Aorta (tissue), 5 donors: ENCODE measurements around the gene AHI1. TPM values are rescaled to one million over a fixed set of nuclear protein-coding genes. Genes with fewer than 3 reads are reported as not detected.
A peak's percentile ranks its signal among the peaks of the same experiment; 100 is the strongest.
"Not testable (repeated sequence)": the region's sequence is repeated elsewhere in the genome, so short reads cannot be mapped to it uniquely, and the experiment has no call there.

Experiments
- ATAC-seq: fragments of 200-7000 bp; cut with Tn5 transposase; one replicate; pipeline ENCODE4 v1.9.1; 2022; ENCODE audit warnings: moderate library complexity; ENCODE audit not compliant: low FRiP score
- DNase-seq, 2 donors: peaks; one replicate each; pipeline ENCODE4 v3.0.0-alpha.2; 2020
- H3K27ac ChIP-seq, 2 donors: one replicate each; pipeline ENCODE4 v1.5.1; 2013; ENCODE audit warnings: low read length in 2 of 2, mild to moderate bottlenecking in 2 of 2, moderate library complexity in 2 of 2, control low read depth in 1 of 2, inconsistent platforms in 1 of 2, low read depth in 1 of 2
- H3K27me3 ChIP-seq, 2 donors: one replicate each; pipeline ENCODE4 v1.6.1; 2013; ENCODE audit warnings: control low read depth in 1 of 2, low read length in 1 of 2, mild to moderate bottlenecking in 1 of 2, moderate library complexity in 1 of 2; ENCODE audit not compliant: insufficient read depth in 2 of 2, control insufficient read depth in 1 of 2
- H3K36me3 ChIP-seq, 2 donors: one replicate each; pipeline ENCODE4 v1.6.1; 2013; ENCODE audit warnings: control low read depth in 1 of 2, low read length in 1 of 2, mild to moderate bottlenecking in 1 of 2; ENCODE audit not compliant: insufficient read depth in 2 of 2, control insufficient read depth in 1 of 2
- H3K4me1 ChIP-seq, 2 donors: one replicate each; pipeline ENCODE4 v1.6.1; 2013; ENCODE audit warnings: low read length in 2 of 2, control low read depth in 1 of 2, mild to moderate bottlenecking in 1 of 2, moderate library complexity in 1 of 2; ENCODE audit not compliant: insufficient read depth in 2 of 2, control insufficient read depth in 1 of 2
- H3K4me3 ChIP-seq, 2 donors: one replicate each; pipeline ENCODE4 v1.5.1; 2013; ENCODE audit warnings: low read length in 2 of 2, control low read depth in 1 of 2, mild to moderate bottlenecking in 1 of 2
- H3K9me3 ChIP-seq: one replicate; pipeline ENCODE4 v1.6.1; 2013; ENCODE audit warnings: mild to moderate bottlenecking, low read length; ENCODE audit not compliant: control insufficient read depth
- WGBS, 2 donors: extraction: QIAGEN DNeasy Blood & Tissue Kit; methylation state at CpG; one replicate each; pipeline ENCODE4 v1.1.7; 2013; 5-methylcytosine and 5-hydroxymethylcytosine counted together
- intact Hi-C, 2 donors: fragments of 100-400 bp; cut with DNase I; formaldehyde crosslinking; loops; one replicate each; pipeline versions ENCODE4 v1.14.2 to v1.15.0; 2022
- polyA plus RNA-seq, 2 donors: library from polyadenylated mRNA; stranded (reverse); fragments of 200-250 nt; gene quantifications; one replicate each; pipeline ENCODE4 v1.2.3, GENCODE V29; 2013
- total RNA-seq, 2 donors: library from RNA; stranded (reverse); fragmentation: NEBNext Ultra II Directional; extraction: Animal tissue kit (Norgen Biotek cat#: 25700); gene quantifications; one replicate each; pipeline ENCODE4 v1.2.1, GENCODE V29; 2021
- donor health status: healthy with polysubstance abuse.
- donor health status: Bipolar disorder and iron deficiency.
- donor health status: DM: no; HTN: no; CAD: no.
- donor health status: DM: no; HTN: no; CAD: no.
- donor health status: DM: yes; HTN: yes; CAD: no.

The AHI1 gene
- total and polyA plus RNA-seq, 4 donors: 4.1 to 65.5 (median 36.8) TPM

- intact Hi-C loops: loop anchor here in 1 of 2 donors (2.0 to 10.0 kb wide), 2 partner anchors 444 to 790 kb away; partner anchors contain the start of genes BCLAF1 and HBS1L
- DNase-seq: peak; percentile 78 to 81
- peak overlapping the region; percentile 96 to 99 for H3K4me3 ChIP-seq
- H3K27me3 ChIP-seq: no peaks in the 10 kb centered on the region
- peaks cover 0 to 2% of the 10 kb centered on the region in 2 donors for H3K36me3 ChIP-seq
- peak; percentile 93 for ATAC-seq
- H3K4me1 ChIP-seq: peaks cover 0 to 1% of the 10 kb centered on the region in 2 donors
- H3K27ac ChIP-seq: peak overlapping the region; percentile 79 to 96
- 1% methylated on average over 16 of the region's 16 CpGs for WGBS, 2 donors
- no peaks in the 10 kb centered on the region for H3K9me3 ChIP-seq
Observed at GRCh38 chr6:135498185-135498841, 773 bp upstream of the AHI1 start.

DNA sequence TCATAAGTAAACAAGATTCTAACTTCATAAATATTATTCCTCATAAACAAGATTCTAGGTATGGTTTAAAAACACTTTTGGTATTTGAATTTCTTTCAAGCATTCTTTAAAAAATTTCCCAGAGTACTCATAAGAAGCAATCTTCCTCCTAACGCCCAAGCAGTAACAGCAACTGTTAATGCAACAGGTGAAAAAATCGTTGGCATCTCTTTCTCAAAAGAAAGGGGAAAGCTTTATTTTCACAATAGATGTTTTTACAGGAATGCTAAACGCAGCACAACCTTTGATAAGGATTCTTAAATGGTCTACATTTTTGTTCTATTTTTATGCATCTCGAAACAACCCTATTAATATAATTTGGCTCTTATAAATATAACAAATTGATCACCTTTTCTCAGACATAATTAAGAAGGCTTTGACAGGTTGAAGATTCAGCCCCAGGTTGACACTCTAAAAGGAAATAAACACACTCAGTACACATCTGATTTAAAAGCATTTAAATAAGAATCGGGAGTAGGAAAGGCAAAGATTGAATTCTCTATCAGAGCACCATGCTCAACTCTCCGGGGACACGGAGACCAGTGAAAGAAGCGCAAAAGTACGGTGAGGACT, 634 bp downstream of the AHI1 start:
- peaks cover 0 to 1% of the 10 kb centered on the region in 2 donors for H3K4me1 ChIP-seq
- WGBS, 2 donors: 0 to 1% methylated on average over 9 of the region's 9 CpGs
- H3K36me3 ChIP-seq: peaks cover 0 to 2% of the 10 kb centered on the region in 2 donors
- H3K9me3 ChIP-seq: no peaks in the 10 kb centered on the region
- ATAC-seq: no peak
- DNase-seq: no peak
- peak overlapping the region; percentile 29 to 96 for H3K27ac ChIP-seq
- H3K4me3 ChIP-seq: peak overlapping the region; percentile 96 to 99
- intact Hi-C loops: loop anchor here in 1 of 2 donors (1.0 to 10.0 kb wide), 2 partner anchors 442 to 753 kb away; partner anchors contain the start of genes HBS1L and MTFR2
- no peaks in the 10 kb centered on the region for H3K27me3 ChIP-seq

- Histone ChIP-seq H3K9me3 (no peaks in the 10 kb centered on the region), H3K36me3 (peaks cover 0 to 2% of the 10 kb centered on the region in 2 donors), H3K4me3 (no peak overlapping the region), H3K4me1 (peaks cover 0 to 1% of the 10 kb centered on the region in 2 donors), H3K27me3 (no peaks in the 10 kb centered on the region), H3K27ac (no peak overlapping the region)
- ATAC-seq (no peak), DNase-seq (no peak)
- intact Hi-C loops: loop anchor here in 1 of 2 donors (10.0 kb wide), 1 partner anchor 439 kb away; the partner anchor contains the start of gene HBS1L
- WGBS, 2 donors: 83 to 84% methylated on average over 10 of the region's 10 CpGs
Observed at GRCh38 chr6:135493218-135493961, 4.2 kb downstream of the AHI1 start.

GRCh38 chr6:135490381-135490780, 7.2 kb downstream of the AHI1 start:
- DNase-seq (no peak), ATAC-seq (no peak)
- 92 to 93% methylated on average over 3 of the region's 3 CpGs for WGBS, 2 donors
- Histone ChIP-seq H3K27me3 (no peaks in the 10 kb centered on the region), H3K27ac (no peak overlapping the region), H3K36me3 (peaks cover 0 to 3% of the 10 kb centered on the region in 2 donors), H3K4me3 (no peak overlapping the region), H3K4me1 (peaks cover 0 to 1% of the 10 kb centered on the region in 2 donors), H3K9me3 (no peaks in the 10 kb centered on the region)
- intact Hi-C loops: loop anchor here in 1 of 2 donors (10.0 kb wide), 1 partner anchor 436 kb away; the partner anchor contains the start of gene HBS1L

GRCh38 chr6:135488023-135488422, 9.5 kb downstream of the AHI1 start:
- 87 to 88% methylated on average over 3 of the region's 3 CpGs for WGBS, 2 donors
- H3K9me3 ChIP-seq: no peaks in the 10 kb centered on the region
- H3K27me3 ChIP-seq: no peaks in the 10 kb centered on the region
- DNase-seq (no peak), ATAC-seq (no peak)
- no peak overlapping the region for H3K4me3 ChIP-seq
- H3K36me3 ChIP-seq: peaks cover 2 to 4% of the 10 kb centered on the region in 2 donors
- intact Hi-C loops: no loop called here
- no peak overlapping the region for H3K27ac ChIP-seq
- no peaks in the 10 kb centered on the region for H3K4me1 ChIP-seq

- 98% methylated on average over 2 of the region's 2 CpGs for WGBS, 2 donors
- ATAC-seq, intact Hi-C loops, H3K27ac ChIP-seq, H3K27me3 ChIP-seq, H3K36me3 ChIP-seq, DNase-seq, H3K4me3 ChIP-seq, H3K4me1 ChIP-seq, H3K9me3 ChIP-seq: not testable (repeated sequence)
Observed at GRCh38 chr6:135483903-135484302, 13.6 kb downstream of the AHI1 start.

DNA sequence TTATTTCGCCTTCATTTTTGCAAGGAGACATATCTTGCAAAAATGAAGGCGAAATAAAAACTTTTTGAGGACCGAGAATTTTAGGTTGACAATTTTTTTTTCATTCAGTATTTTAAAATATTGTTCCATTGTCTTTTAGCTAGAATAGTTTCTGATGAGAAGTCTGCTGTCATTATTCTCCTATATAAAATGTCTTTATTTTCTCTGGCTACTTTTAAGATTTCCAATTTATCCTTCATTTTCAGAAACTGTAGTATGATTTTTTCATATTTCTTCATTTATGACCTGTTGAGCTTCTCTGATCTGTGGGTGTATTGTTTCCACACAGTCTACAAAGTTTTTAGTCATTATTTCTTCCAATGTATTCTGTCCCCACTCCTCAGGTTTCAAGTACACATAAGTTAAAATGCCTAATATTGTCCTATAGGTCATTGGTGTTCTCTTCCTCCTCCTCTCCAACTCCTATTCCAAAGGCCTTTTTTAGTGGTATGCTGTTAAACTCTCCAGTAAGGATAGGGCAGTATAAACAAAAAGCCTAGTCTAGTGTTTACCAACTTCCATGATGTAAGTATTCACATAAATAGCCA, 15.7 kb downstream of the AHI1 start:
- no peak for ATAC-seq
- Histone ChIP-seq H3K9me3 (peaks cover 2% of the 10 kb centered on the region), H3K4me1 (no peaks in the 10 kb centered on the region), H3K27me3 (no peaks in the 10 kb centered on the region), H3K27ac (no peak overlapping the region), H3K36me3 (peaks cover 7 to 9% of the 10 kb centered on the region in 2 donors), H3K4me3 (no peak overlapping the region)
- no peak for DNase-seq
- intact Hi-C loops: no loop called here
- WGBS, 2 donors: 98% methylated on average over 3 of the region's 3 CpGs

DNA sequence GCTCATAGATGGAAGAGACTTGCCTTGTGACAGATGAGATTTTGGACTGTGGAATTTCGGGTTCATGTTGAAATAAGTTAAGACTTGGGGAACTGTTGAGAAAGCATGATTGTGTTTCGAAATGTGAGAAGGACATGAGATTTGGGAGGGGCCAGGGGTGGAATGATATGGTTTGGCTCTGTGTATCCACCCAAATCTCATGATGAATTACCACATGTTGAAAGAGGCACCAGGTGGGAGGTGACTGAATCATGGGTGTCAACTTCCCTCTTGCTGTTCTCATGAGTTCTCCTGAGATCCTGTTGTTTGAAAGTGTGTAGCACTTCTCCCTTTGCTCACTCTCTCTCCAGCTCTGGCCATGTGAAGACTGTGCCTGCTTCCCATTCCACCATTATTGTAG, 17.9 kb downstream of the AHI1 start:
- H3K4me3 ChIP-seq: no peak overlapping the region
- intact Hi-C loops: no loop called here
- WGBS, 2 donors: 96 to 99% methylated on average over 2 of the region's 2 CpGs
- ATAC-seq (no peak), DNase-seq (no peak)
- peaks cover 2% of the 10 kb centered on the region for H3K9me3 ChIP-seq
- H3K27me3 ChIP-seq: no peaks in the 10 kb centered on the region
- H3K27ac ChIP-seq: no peak overlapping the region
- H3K36me3 ChIP-seq: peaks cover 7 to 11% of the 10 kb centered on the region in 2 donors
- H3K4me1 ChIP-seq: no peaks in the 10 kb centered on the region
